ENCODE measurements around the gene OCSTAMP. TPM values are rescaled to one million over a fixed set of nuclear protein-coding genes. Genes with fewer than 3 reads are reported as not detected.
A peak's percentile ranks its signal among the peaks of the same experiment; 100 is the strongest.

Gene OCSTAMP
- total RNA-seq, 1 donor from 2014 or later, result not detected

- Mint-ChIP-seq H3K27ac (peak overlapping the region; percentile 16), H3K4me1 (ENCODE audit: unreplicated experiment) (no peaks in the 10 kb centered on the region), H3K27me3 (peaks cover 4% of the 10 kb centered on the region), H3K36me3 (no peaks in the 10 kb centered on the region), H3K4me3 (no peak overlapping the region), H3K9me3 (no peaks in the 10 kb centered on the region)
- DNase-seq (ENCODE audit: extremely low spot score, unreplicated experiment), result no peak
- TF ChIP-seq CTCF (conservative IDR thresholded peaks at IDR 0.05), result no peak
These were observed 1.3 kb upstream of the OCSTAMP start for GRCh38 chr20:46551522-46552381.

GRCh38 chr20:46549188-46549972 lies 1.1 kb downstream of the OCSTAMP start:
- Mint-ChIP-seq H3K4me3 (no peak overlapping the region), H3K4me1 (ENCODE audit: unreplicated experiment) (no peaks in the 10 kb centered on the region), H3K27ac (no peak overlapping the region), H3K9me3 (no peaks in the 10 kb centered on the region), H3K36me3 (no peaks in the 10 kb centered on the region), H3K27me3 (no peaks in the 10 kb centered on the region)
- no peak for DNase-seq (ENCODE audit: extremely low spot score, unreplicated experiment)
- no peak for TF ChIP-seq CTCF (conservative IDR thresholded peaks at IDR 0.05)

GRCh38 chr20:46548688-46549087 lies 1.8 kb downstream of the OCSTAMP start:
- Mint-ChIP-seq H3K4me1 (ENCODE audit: unreplicated experiment) (no peaks in the 10 kb centered on the region), H3K27me3 (no peaks in the 10 kb centered on the region), H3K36me3 (no peaks in the 10 kb centered on the region), H3K9me3 (no peaks in the 10 kb centered on the region), H3K4me3 (no peak overlapping the region), H3K27ac (no peak overlapping the region)
- TF ChIP-seq CTCF (conservative IDR thresholded peaks at IDR 0.05), result no peak
- DNase-seq (ENCODE audit: extremely low spot score, unreplicated experiment), result no peak

- no peak for DNase-seq (ENCODE audit: extremely low spot score, unreplicated experiment)
- Mint-ChIP-seq H3K9me3 (no peaks in the 10 kb centered on the region), H3K27me3 (no peaks in the 10 kb centered on the region), H3K27ac (no peak overlapping the region), H3K36me3 (no peaks in the 10 kb centered on the region), H3K4me1 (ENCODE audit: unreplicated experiment) (no peaks in the 10 kb centered on the region), H3K4me3 (no peak overlapping the region)
- no peak for TF ChIP-seq CTCF (conservative IDR thresholded peaks at IDR 0.05)
These were observed 2.5 kb downstream of the OCSTAMP start for GRCh38 chr20:46547995-46548394.

- H3K4me1 Mint-ChIP-seq (ENCODE audit: unreplicated experiment), result no peaks in the 10 kb centered on the region
These were observed 3.5 kb downstream of the OCSTAMP start for GRCh38 chr20:46546936-46547335.

More at GRCh38 chr20:46546936-46547335, 3.5 kb downstream of the OCSTAMP start:
- no peak for TF ChIP-seq CTCF (conservative IDR thresholded peaks at IDR 0.05)
- Mint-ChIP-seq H3K36me3 (no peaks in the 10 kb centered on the region), H3K4me3 (no peak overlapping the region), H3K27ac (no peak overlapping the region), H3K27me3 (no peaks in the 10 kb centered on the region), H3K9me3 (no peaks in the 10 kb centered on the region)
- DNase-seq (ENCODE audit: extremely low spot score, unreplicated experiment), result no peak

Measured in type B pancreatic cell (in vitro differentiated cells).